ENCODE measurements around the gene PLEKHG4B.

The PLEKHG4B gene

DNA sequence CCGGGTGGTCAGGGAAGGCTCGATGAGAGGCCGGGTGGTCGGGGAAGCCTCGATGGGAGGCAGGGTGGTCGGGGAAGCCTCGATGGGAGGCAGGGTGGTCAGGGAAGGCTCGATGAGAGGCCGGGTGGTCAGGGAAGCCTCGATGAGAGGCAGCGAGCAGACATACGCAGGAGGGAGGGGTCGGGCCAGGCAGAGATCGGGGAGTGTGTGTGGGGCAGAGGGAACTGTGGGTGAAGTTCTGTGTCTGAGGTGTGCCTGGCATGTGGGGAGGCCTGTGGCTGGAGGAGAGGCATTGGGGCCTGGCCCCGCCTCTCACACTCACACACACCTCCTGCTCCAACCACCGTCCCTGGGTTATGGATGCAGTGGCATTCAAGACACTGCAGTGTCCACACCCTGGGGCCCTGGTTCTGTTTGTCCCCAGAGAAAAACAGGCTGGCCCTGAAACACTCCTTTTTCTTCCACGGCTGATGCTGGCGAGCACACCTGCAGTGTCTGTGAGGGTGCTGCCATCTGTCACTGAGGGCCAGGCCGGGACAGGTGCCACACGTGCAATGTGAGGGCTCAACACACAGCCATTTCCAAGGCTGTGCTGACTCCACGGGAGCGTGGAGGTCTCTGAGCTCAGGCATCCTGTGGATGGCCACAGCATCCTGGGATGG, 6.5 kb upstream of the PLEKHG4B start:
- no peak for TF ChIP-seq ZFX (IDR thresholded peaks at IDR 0.05)
- no peak for TF ChIP-seq CTCF (conservative IDR thresholded peaks at IDR 0.05)
- no peak overlapping the region for H3K27ac ChIP-seq

GRCh38 chr5:89337-90286, 2.4 kb upstream of the PLEKHG4B start:
- no peak overlapping the region for H3K27ac ChIP-seq
- TF ChIP-seq ZFX (IDR thresholded peaks at IDR 0.05) (no peak), CTCF (conservative IDR thresholded peaks at IDR 0.05) (no peak)

GRCh38 chr5:90590-91547, 1.1 kb upstream of the PLEKHG4B start:
- no peak overlapping the region for H3K27ac ChIP-seq
- TF ChIP-seq CTCF (conservative IDR thresholded peaks at IDR 0.05) = no peak
- TF ChIP-seq ZFX (IDR thresholded peaks at IDR 0.05) = no peak

DNA sequence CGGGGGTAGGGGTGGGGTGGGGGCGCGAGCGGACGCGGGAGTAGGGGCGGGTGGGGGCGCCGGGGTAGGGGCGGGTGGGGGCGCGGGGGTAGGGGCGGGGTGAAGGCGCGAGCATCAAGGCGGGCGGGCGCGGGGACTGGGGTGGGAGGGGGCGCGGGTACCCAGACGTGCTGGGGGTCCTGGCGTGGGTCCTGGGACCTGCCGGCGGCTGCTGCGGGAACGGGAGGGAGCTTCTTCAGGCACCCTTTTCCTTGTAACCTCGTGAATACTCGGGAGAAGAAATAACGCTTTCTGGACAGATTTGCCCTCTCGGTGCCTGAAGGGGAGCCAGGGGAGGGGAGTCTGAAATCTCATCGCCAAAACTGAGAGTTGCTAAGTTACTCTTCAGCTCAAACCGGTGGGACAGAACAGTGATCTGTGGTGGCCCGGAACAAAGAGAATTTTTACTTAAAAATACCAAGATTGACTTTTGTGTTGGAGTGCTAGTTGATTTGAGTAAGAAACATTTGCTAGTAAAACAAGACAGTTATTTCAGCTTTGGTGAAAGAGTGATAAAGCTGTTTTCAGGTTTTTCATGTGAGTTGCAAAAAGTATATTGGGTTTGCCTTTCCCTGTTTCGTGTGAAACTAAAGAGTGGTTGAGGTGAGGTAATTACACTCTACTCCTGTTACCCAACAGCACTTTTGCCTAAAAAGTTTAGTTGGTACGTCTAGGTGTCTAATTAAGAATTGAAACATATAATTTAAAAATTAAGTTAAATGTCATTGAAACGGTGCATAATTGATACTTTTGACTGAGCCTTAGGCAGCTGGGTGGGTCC, 643 bp downstream of the PLEKHG4B start:
- no peak overlapping the region for H3K27ac ChIP-seq
- TF ChIP-seq ZFX (IDR thresholded peaks at IDR 0.05) = no peak
- no peak for TF ChIP-seq CTCF (conservative IDR thresholded peaks at IDR 0.05)

GRCh38 chr5:93221-93980, 1.4 kb downstream of the PLEKHG4B start:
- TF ChIP-seq CTCF (conservative IDR thresholded peaks at IDR 0.05) (no peak), ZFX (IDR thresholded peaks at IDR 0.05) (no peak)
- no peak overlapping the region for H3K27ac ChIP-seq
